H1 (cell line): ENCODE results near the gene TNS3. TPM values are rescaled to one million over a fixed set of nuclear protein-coding genes. Genes with fewer than 3 reads are reported as not detected.

ENCODE experiments used
- BCL11A ChIP-seq, 2 experiments: IDR thresholded peaks; one replicate each; pipeline ENCODE4 v1.6.1; 2011; ENCODE audit warnings: low read depth in 2 of 2, low read length in 2 of 2, mild to moderate bottlenecking in 2 of 2
- CHD7 ChIP-seq: fragments of 300-600 bp; sonication (generic); IDR thresholded peaks from 2 replicates; pipeline ENCODE4 v1.7.1; 2012; ENCODE audit warnings: low read length, moderate library complexity, mild to moderate bottlenecking, inconsistent platforms; ENCODE audit not compliant: insufficient replicate concordance
- CTBP2 ChIP-seq: IDR thresholded peaks from 2 replicates; pipeline ENCODE4 v1.7.0; 2011; ENCODE audit warnings: borderline replicate concordance, mild to moderate bottlenecking, moderate library complexity, mixed read lengths, low read length; ENCODE audit not compliant: insufficient read depth, insufficient read length
- JUN ChIP-seq: IDR thresholded peaks from 2 replicates; pipeline ENCODE4 v1.6.1; 2011; ENCODE audit warnings: low read depth, mild to moderate bottlenecking, improper control_type of control experiment, low read length
- MAX ChIP-seq: IDR thresholded peaks from 2 replicates; pipeline ENCODE4 v1.6.1; 2012; ENCODE audit warnings: inconsistent platforms
- RAD21 ChIP-seq, 2 experiments: IDR thresholded peaks in 1 of 2; conservative IDR thresholded peaks in 1 of 2; 2 replicates each; pipeline ENCODE4 v1.6.1; 2011; ENCODE audit warnings: low read depth in 2 of 2, low read length in 2 of 2, improper control_type of control experiment in 1 of 2, inconsistent platforms in 1 of 2, mild to moderate bottlenecking in 1 of 2, moderate library complexity in 1 of 2
- RNF2 ChIP-seq: fragments of 200-900, 300-1000 bp; sonication (generic); IDR thresholded peaks from 2 replicates; pipeline ENCODE4 v1.7.1; 2016; ENCODE audit warnings: borderline replicate concordance, low read depth, mild to moderate bottlenecking, antibody characterized with exemption, low read length; ENCODE audit not compliant: poor library complexity, severe bottlenecking; ENCODE audit errors: missing control alignments
- polyA plus RNA-seq, 7 experiments: library from polyadenylated mRNA; depleted of rRNA in 3 of 7; stranded (reverse) in 5 of 7; unstranded in 2 of 7; fragments of >200 nt in 5 of 7; fragments of 200-250 nt in 2 of 7; gene quantifications; 1 replicate in 5 of 7; 2 replicates in 1 of 7; 4 replicates in 1 of 7; pipeline versions ENCODE4 v1.2.1 to v1.2.3, GENCODE V29; 2011 to 2013; ENCODE audit warnings: missing spikeins in 2 of 7, mixed read lengths in 2 of 7
- total RNA-seq: library from RNA; stranded (reverse); fragmentation: NEBNext Ultra II Directional; extraction: Animal tissue kit (Norgen Biotek cat#: 25700); gene quantifications from 2 replicates; pipeline ENCODE4 v1.2.1, GENCODE V29; 2021

Gene TNS3
- total and polyA plus RNA-seq, 2 of the 8 experiments (the other 6 are each of a cell fraction or from before 2014, with no cell fraction given) = 11.9 to 24.2 TPM

- TF ChIP-seq CHD7 (no peak), MAX (no peak), RAD21 (IDR thresholded peaks at IDR 0.05 in 1 of 2, conservative IDR thresholded peaks at IDR 0.05 in 1 of 2; ENCODE audit: low read depth in 2 of 2, low read length in 2 of 2) (no peak), BCL11A (IDR thresholded peaks at IDR 0.05; ENCODE audit: low read depth in 2 of 2, low read length in 2 of 2) (no peak), JUN (no peak), RNF2 (no peak), CTBP2 (no peak)
Observed at GRCh38 chr7:47557694-47558670, 23.9 kb downstream of the TNS3 start (continued).
